Measurements from ENCODE around the gene RNU2-1.
"Not testable (repeated sequence)": the region's sequence is repeated elsewhere in the genome, so short reads cannot be mapped to it uniquely, and the experiment has no call there.

Gene RNU2-1

DNA sequence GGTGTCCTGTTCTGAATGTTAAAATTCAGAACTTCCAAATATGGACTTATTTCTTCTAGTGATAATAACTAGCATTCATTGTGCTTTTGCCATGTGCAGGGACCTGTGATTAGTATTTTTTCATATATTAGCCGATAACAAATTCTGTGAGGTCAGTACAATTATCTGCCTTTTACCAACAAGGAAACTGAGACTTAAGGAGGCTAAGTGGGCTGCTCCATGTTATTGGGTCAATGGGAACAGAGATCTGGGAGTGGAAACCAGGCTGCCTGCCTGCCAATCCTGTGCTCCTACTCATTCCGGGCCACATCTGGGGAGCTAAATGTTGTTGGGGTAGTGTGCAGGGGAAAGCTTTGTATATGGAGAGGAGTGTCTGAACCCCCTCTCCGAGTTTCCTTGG is 18.4 kb downstream of the RNU2-1 start:
- DNase-seq, result no peak

DNA sequence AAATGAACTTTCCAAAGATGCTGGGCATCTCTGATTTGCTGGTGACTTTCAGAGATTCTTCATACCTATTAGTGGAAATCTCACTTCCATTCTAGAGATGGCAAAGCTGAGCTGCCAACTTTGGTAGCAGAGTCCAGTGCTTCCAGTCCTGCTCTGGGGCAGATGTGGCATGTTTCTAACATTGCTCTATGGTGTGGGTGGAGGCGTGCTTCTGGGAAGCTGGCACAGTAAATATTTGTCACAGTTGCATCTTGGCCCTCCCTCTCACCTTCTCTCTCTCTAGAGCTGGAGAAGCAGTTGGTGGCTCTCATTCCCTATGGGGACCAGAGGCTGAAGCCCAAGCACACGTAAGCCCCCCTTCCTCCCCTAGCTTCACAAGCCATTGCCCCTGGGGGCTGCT is 20.2 kb downstream of the RNU2-1 start:
- no peak for DNase-seq

- no peak for DNase-seq
Measured at GRCh38 chr17:43212641-43213490, 20.9 kb downstream of the RNU2-1 start.

GRCh38 chr17:43211480-43212402 is 22.0 kb downstream of the RNU2-1 start, which contains the start of gene TMEM106A:
TSS of gene TMEM106A (plus strand) at chr17:43211875. CDS start at chr17:43213042, 1,167 bp downstream.
- peak; percentile 75 to 78 for DNase-seq

DNA sequence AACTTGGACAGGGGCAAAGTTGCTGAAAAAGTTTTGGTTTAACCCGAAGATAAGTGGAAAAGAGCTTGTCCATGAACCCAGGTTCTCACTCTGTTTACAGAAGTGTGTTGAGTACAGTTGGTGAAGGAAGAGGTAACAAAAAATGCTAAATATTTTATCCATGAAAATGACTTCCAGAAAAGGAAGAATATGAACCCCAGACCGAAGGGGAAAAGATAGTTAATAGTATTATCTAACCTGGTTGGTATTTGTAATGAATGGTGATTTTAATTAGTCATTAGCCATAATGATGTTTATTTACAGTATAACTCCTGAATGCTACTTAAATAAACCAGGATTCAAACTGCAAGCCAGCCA is 22.7 kb downstream of the RNU2-1 start:
- DNase-seq, result no peak

DNA sequence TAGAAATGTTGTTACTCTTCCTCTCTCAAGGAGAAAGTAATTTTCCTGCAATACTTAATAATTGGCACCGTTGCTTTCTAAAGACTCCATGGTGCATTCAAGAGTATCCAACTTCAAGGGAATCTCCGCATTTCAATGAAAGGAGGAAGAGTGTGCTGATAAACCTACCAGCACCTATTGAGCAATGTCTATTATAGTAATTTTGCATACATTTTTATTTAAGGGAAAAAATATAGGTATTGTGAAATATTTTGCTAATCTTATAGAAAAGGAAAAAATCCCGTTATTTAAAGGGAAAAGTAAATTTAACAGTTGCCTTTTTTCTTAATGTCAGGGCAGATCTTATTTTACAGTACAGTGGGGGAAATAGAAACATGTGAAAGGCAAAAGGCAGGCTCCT is 23.2 kb downstream of the RNU2-1 start:
- DNase-seq, result no peak

- not testable (repeated sequence) for DNase-seq
Measured at GRCh38 chr17:43203013-43203412, 30.8 kb downstream of the RNU2-1 start.

GRCh38 chr17:43200127-43200526 is 33.6 kb downstream of the RNU2-1 start:
- DNase-seq, result no peak

DNA sequence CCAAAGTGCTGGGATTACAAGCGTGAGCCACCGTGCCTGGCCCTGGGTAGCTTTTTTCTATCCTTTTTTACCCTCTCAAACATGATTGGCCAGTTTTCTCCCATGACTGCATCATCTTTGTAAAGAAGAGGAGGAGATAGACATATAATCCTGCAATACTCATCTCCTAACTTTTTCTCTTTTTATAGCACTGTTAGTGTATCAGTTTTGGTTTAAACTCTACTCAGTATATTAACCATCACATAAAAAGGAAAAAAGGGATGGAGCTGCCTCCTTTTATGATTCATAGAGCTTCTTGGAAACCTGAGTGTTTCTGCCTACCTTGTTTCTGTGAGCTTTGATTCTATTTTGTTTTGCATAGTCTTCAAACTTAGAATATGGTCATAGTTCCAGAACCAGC is 34.1 kb downstream of the RNU2-1 start:
- no peak for DNase-seq

GRCh38 chr17:43193251-43193650 is 40.5 kb downstream of the RNU2-1 start:
- DNase-seq, result no peak

DNA sequence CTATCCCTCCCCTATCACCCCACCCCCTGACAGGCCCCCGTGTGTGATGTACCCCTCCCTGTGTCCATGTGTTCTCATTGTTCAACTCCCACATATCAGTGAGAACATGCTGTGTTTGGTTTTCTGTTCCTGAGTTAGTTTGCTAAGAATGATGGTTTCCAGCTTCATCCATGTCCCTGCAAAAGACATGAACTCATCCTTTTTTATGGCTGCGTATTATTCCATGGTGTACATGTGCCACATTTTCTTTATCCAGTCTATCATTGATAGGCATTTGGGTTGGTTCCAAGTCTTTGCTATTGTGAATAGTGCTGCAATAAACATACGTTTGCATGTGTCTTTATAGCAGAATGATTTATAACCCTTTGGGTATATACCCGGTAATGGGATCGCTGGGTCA is 47.1 kb downstream of the RNU2-1 start:
- not testable (repeated sequence) for DNase-seq

DNA sequence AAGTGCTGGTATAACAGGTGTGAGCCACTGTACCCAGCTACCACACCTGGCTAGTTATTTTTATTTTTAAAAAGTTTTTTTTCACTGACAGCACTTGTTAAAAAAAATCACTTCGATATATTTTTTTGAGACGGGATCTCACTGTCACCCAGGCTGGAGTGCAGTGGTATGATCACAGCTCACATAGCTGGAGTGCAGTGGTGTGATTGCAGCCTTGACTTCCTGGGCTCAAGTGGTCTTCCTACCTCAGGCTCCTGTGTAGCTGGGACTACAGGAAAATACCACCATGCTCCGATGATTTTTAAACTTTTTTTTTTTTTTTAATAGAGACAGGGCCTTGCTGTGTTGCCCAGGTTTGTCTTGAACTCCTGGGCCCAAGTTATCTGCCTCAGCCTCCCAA is 49.9 kb downstream of the RNU2-1 start:
- DNase-seq, result no peak

All from CD4-positive, alpha-beta T cell treated with Interleukin-4 for 1 hour (primary cell).